H9 (cell line): ENCODE data around the gene SDK2. TPM values are rescaled to one million over a fixed set of nuclear protein-coding genes. Genes with fewer than 3 reads are reported as not detected.

ENCODE experiments used
- DNase-seq: peaks from one replicate; pipeline ENCODE4 v3.0.0-alpha.2; 2017
- H2AFZ ChIP-seq: one replicate; pipeline ENCODE4 v1.6.1; 2013; ENCODE audit warnings: mild to moderate bottlenecking, low read length, control low read depth, moderate library complexity
- H2AK5ac ChIP-seq: 2 replicates; pipeline ENCODE4 v1.6.1; 2013; ENCODE audit warnings: low read length, control low read depth, mixed read lengths; ENCODE audit not compliant: insufficient read length
- H2BK120ac ChIP-seq: one replicate; pipeline ENCODE4 v1.6.1; 2013; ENCODE audit warnings: low read depth, mild to moderate bottlenecking, low read length, control low read depth, inconsistent platforms; ENCODE audit not compliant: poor library complexity, severe bottlenecking
- H2BK12ac ChIP-seq: 2 replicates; pipeline ENCODE4 v1.6.1; 2013; ENCODE audit warnings: low read length, control low read depth, mixed read lengths, low read depth; ENCODE audit not compliant: insufficient read length
- H2BK15ac ChIP-seq: 2 replicates; pipeline ENCODE4 v1.6.1; 2013; ENCODE audit warnings: low read depth, low read length, control low read depth
- H2BK20ac ChIP-seq: one replicate; pipeline ENCODE4 v1.6.1; 2013; ENCODE audit warnings: low read depth, mild to moderate bottlenecking, low read length, control low read depth, inconsistent platforms; ENCODE audit not compliant: poor library complexity, severe bottlenecking
- H2BK5ac ChIP-seq: 2 replicates; pipeline ENCODE4 v1.6.1; 2013; ENCODE audit warnings: low read length, control low read depth, mixed read lengths; ENCODE audit not compliant: insufficient read length
- H3K14ac ChIP-seq: 2 replicates; pipeline ENCODE4 v1.6.1; 2013; ENCODE audit warnings: low read length, control low read depth; ENCODE audit not compliant: insufficient read depth
- H3K18ac ChIP-seq: 2 replicates; pipeline ENCODE4 v1.6.1; 2013; ENCODE audit warnings: low read depth, mild to moderate bottlenecking, mixed read lengths, low read length, control low read depth; ENCODE audit not compliant: insufficient read length
- H3K23ac ChIP-seq: 2 replicates; pipeline ENCODE4 v1.6.1; 2013; ENCODE audit warnings: low read length, control low read depth, mixed read lengths, low read depth; ENCODE audit not compliant: insufficient read length
- H3K23me2 ChIP-seq: 2 replicates; pipeline ENCODE4 v1.6.1; 2013; ENCODE audit warnings: low read depth, mild to moderate bottlenecking, mixed read lengths, low read length, control low read depth; ENCODE audit not compliant: insufficient read length, poor library complexity, severe bottlenecking
- H3K27ac ChIP-seq: 2 replicates; pipeline ENCODE4 v1.5.1; 2013; ENCODE audit warnings: low read length, control low read depth, mixed read lengths, low read depth; ENCODE audit not compliant: insufficient read length
- H3K27me3 ChIP-seq: 2 replicates; pipeline ENCODE4 v1.6.1; 2013; ENCODE audit warnings: low read length, control low read depth, inconsistent platforms; ENCODE audit not compliant: insufficient read depth
- H3K4ac ChIP-seq: 2 replicates; pipeline ENCODE4 v1.6.1; 2013; ENCODE audit warnings: low read depth, mild to moderate bottlenecking, control low read depth, inconsistent platforms, low read length, moderate library complexity
- H3K4me1 ChIP-seq: 2 replicates; pipeline ENCODE4 v1.6.1; 2013; ENCODE audit warnings: low read length, control low read depth, inconsistent platforms; ENCODE audit not compliant: insufficient read depth
- H3K4me2 ChIP-seq: 2 replicates; pipeline ENCODE4 v1.6.1; 2013; ENCODE audit warnings: low read length, control low read depth, mixed read lengths; ENCODE audit not compliant: insufficient read length, insufficient read depth
- H3K56ac ChIP-seq: 2 replicates; pipeline ENCODE4 v1.6.1; 2013; ENCODE audit warnings: low read depth, mild to moderate bottlenecking, mixed read lengths, low read length, control low read depth; ENCODE audit not compliant: insufficient read length
- H3K79me1 ChIP-seq: 2 replicates; pipeline ENCODE4 v1.6.1; 2013; ENCODE audit warnings: low read depth, mild to moderate bottlenecking, moderate library complexity, low read length, control low read depth, inconsistent platforms; ENCODE audit not compliant: insufficient read depth, poor library complexity, severe bottlenecking
- H3K79me2 ChIP-seq: 2 replicates; pipeline ENCODE4 v1.6.1; 2013; ENCODE audit warnings: low read length, control low read depth, inconsistent platforms; ENCODE audit not compliant: insufficient read depth
- H3K9ac ChIP-seq: 2 replicates; pipeline ENCODE4 v1.6.1; 2013; ENCODE audit warnings: low read length, control low read depth, mixed read lengths; ENCODE audit not compliant: insufficient read length; ENCODE audit errors: extremely low read depth
- H3K9me3 ChIP-seq: one replicate; pipeline ENCODE4 v1.6.1; 2013; ENCODE audit warnings: low read depth, low read length, inconsistent platforms; ENCODE audit not compliant: control insufficient read depth
- H3T11ph ChIP-seq: one replicate; pipeline ENCODE4 v1.6.1; 2013; ENCODE audit warnings: mild to moderate bottlenecking, low read length, control low read depth, inconsistent platforms
- H4K20me1 ChIP-seq: one replicate; pipeline ENCODE4 v1.6.1; 2013; ENCODE audit not compliant: control insufficient read depth, insufficient read length, insufficient read depth
- H4K5ac ChIP-seq: 2 replicates; pipeline ENCODE4 v1.6.1; 2013; ENCODE audit warnings: low read depth, mild to moderate bottlenecking, mixed read lengths, low read length, control low read depth; ENCODE audit not compliant: insufficient read length
- H4K8ac ChIP-seq: replicated peaks from 2 replicates; pipeline ENCODE4 v1.6.1; 2013; ENCODE audit warnings: low read length, control low read depth, mixed read lengths, low read depth; ENCODE audit not compliant: insufficient read length
- H4K91ac ChIP-seq: 2 replicates; pipeline ENCODE4 v1.6.1; 2013; ENCODE audit warnings: low read depth, mild to moderate bottlenecking, moderate library complexity, mixed read lengths, low read length, control low read depth; ENCODE audit not compliant: insufficient read length
- H3K27ac Mint-ChIP-seq, 3 experiments: 2 replicates in 2 of 3; 3 replicates in 1 of 3; pipeline ENCODE4 v1.8.0; 2020 to 2021; ENCODE audit warnings: mixed read lengths in 3 of 3, mild to moderate bottlenecking in 1 of 3, moderate library complexity in 1 of 3
- H3K27me3 Mint-ChIP-seq: 2 replicates; pipeline ENCODE4 v1.8.0; 2021; ENCODE audit warnings: low read depth, mild to moderate bottlenecking, moderate library complexity, mixed read lengths
- H3K36me3 Mint-ChIP-seq, 3 experiments: 2 replicates in 2 of 3; 3 replicates in 1 of 3; pipeline ENCODE4 v1.8.0; 2020 to 2021; ENCODE audit warnings: low read depth in 3 of 3, mixed read lengths in 3 of 3; ENCODE audit not compliant: insufficient read depth in 1 of 3
- H3K4me1 Mint-ChIP-seq, 2 experiments: 2 replicates each; pipeline ENCODE4 v1.8.0; 2020; ENCODE audit warnings: mixed read lengths in 2 of 2
- H3K4me3 Mint-ChIP-seq, 2 experiments: 2 replicates in 1 of 2; 3 replicates in 1 of 2; pipeline ENCODE4 v1.8.0; 2020 to 2021; ENCODE audit warnings: mild to moderate bottlenecking in 2 of 2, mixed read lengths in 2 of 2, moderate library complexity in 1 of 2
- H3K9me3 Mint-ChIP-seq, 2 experiments: 2 replicates in 1 of 2; 3 replicates in 1 of 2; pipeline ENCODE4 v1.8.0; 2020; ENCODE audit warnings: mild to moderate bottlenecking in 2 of 2, mixed read lengths in 2 of 2, moderate library complexity in 1 of 2
- WGBS: extraction: QIAGEN DNeasy Blood & Tissue Kit; methylation state at CpG from one replicate; pipeline ENCODE4 v1.1.7; 2013; ENCODE audit warnings: missing lambda C conversion rate, low lambda C conversion rate, mixed read lengths; ENCODE audit not compliant: insufficient read length; ENCODE audit errors: extremely low coverage; 5-methylcytosine and 5-hydroxymethylcytosine counted together
- total RNA-seq: library from RNA; stranded (reverse); gene quantifications from 2 replicates; pipeline ENCODE4 v1.2.1, GENCODE V29; 2021
- TF ChIP-seq, protein P1 (sequence below): fragments of 200-600 bp; sonication (generic); conservative IDR thresholded peaks from 3 replicates; pipeline ENCODE4 v1.8.0; 2021; ENCODE audit warnings: antibody characterized with exemption, mild to moderate bottlenecking

Gene SDK2
- total RNA-seq, 1 experiment from 2014 or later: 9.1 TPM

- Histone ChIP-seq H2BK12ac (no peak overlapping the region), H3K79me1 (no peaks in the 10 kb centered on the region), H3K23ac (no peak overlapping the region), H3K4ac (no peak overlapping the region), H4K91ac (no peak overlapping the region), H3K18ac (no peak overlapping the region), H3K14ac (no peak overlapping the region), H2BK5ac (no peak overlapping the region), H3K9ac (no peak overlapping the region), H2AFZ (no peak overlapping the region), H3K9me3 (no peaks in the 10 kb centered on the region), H2BK20ac (no peak overlapping the region), H4K5ac (no peak overlapping the region), H3T11ph (no peak overlapping the region), H3K23me2 (no peaks in the 10 kb centered on the region), H3K27ac (no peak overlapping the region), H2AK5ac (no peak overlapping the region), H3K79me2 (no peaks in the 10 kb centered on the region), H2BK15ac (no peak overlapping the region), H2BK120ac (no peak overlapping the region), H4K8ac (no peak overlapping the region), H3K27me3 (no peaks in the 10 kb centered on the region), H3K4me2 (no peak overlapping the region), H4K20me1 (no peaks in the 10 kb centered on the region), H3K56ac (no peak overlapping the region), H3K4me1 (peaks cover 3% of the 10 kb centered on the region; the same call in 1 of the 2 replicates)
- TF ChIP-seq, protein P1, sequence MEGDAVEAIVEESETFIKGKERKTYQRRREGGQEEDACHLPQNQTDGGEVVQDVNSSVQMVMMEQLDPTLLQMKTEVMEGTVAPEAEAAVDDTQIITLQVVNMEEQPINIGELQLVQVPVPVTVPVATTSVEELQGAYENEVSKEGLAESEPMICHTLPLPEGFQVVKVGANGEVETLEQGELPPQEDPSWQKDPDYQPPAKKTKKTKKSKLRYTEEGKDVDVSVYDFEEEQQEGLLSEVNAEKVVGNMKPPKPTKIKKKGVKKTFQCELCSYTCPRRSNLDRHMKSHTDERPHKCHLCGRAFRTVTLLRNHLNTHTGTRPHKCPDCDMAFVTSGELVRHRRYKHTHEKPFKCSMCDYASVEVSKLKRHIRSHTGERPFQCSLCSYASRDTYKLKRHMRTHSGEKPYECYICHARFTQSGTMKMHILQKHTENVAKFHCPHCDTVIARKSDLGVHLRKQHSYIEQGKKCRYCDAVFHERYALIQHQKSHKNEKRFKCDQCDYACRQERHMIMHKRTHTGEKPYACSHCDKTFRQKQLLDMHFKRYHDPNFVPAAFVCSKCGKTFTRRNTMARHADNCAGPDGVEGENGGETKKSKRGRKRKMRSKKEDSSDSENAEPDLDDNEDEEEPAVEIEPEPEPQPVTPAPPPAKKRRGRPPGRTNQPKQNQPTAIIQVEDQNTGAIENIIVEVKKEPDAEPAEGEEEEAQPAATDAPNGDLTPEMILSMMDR: no peak
- WGBS: no CpG with 5 or more reads among the region's 8 CpGs
- Mint-ChIP-seq H3K27ac (peak overlapping the region in 2 of 3 experiments; percentile 7 to 86; a peak in 1 of 7 replicates), H3K4me3 (no peak overlapping the region), H3K27me3 (no peaks in the 10 kb centered on the region), H3K36me3 (peaks cover 2 to 9% (median 7%) of the 10 kb centered on the region in 3 experiments; a peak in 6 of 7 replicates), H3K4me1 (peaks cover 41 to 50% of the 10 kb centered on the region in 2 experiments), H3K9me3 (no peaks in the 10 kb centered on the region)
- no peak for DNase-seq
Measured at GRCh38 chr17:73286863-73287296, 357.4 kb downstream of the SDK2 start.
